SKM-1 (cell line): ENCODE results near the gene TMEM74B.
"Not testable (repeated sequence)": the region's sequence is repeated elsewhere in the genome, so short reads cannot be mapped to it uniquely, and the experiment has no call there.

ENCODE experiments used
- DNase-seq: peaks from one replicate; lab custom pipeline; 2025; ENCODE audit not compliant: unreplicated experiment; lab: John Stamatoyannopoulos, UW

The TMEM74B gene

DNA sequence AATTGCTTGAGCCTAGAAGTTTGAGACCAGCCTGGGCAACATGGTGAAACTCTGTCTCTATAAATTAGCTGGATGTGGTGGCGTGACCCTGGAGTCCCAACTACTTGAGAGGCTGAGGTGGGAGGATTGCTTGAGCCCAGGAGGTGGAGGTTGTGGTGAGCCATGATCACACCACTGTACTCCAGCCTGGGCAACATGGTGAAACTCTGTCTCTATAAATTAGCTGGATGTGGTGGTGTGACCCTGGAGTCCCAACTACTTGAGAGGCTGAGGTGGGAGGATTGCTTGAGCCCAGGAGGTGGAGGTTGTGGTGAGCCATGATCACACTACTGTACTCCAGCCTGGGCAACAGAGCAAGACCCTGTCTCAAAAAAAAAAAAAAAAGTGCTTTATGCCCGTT, 35.0 kb downstream of the TMEM74B start:
- not testable (repeated sequence) for DNase-seq

DNA sequence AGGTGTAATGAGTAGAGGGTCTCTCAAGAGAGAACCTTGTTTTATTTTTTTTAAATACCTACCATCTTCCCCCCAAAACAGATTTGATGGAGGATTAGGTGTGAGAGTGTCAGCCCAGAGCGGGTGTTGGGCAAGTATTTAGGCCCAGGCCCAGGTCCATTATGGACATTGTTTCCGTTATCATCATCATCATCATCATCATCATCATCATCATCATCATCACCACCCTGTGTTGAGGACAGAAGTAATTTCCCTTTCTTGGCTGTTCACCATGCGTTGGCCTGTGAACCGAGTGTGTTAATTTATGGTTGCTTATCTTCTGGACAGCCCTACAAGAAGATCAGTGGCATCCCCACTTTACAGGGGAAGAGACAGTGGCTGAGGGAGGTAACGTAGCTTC, 37.8 kb downstream of the TMEM74B start:
- DNase-seq, result no peak

- no peak for DNase-seq
Observed at GRCh38 chr20:1144401-1145172, 40.2 kb downstream of the TMEM74B start.

DNA sequence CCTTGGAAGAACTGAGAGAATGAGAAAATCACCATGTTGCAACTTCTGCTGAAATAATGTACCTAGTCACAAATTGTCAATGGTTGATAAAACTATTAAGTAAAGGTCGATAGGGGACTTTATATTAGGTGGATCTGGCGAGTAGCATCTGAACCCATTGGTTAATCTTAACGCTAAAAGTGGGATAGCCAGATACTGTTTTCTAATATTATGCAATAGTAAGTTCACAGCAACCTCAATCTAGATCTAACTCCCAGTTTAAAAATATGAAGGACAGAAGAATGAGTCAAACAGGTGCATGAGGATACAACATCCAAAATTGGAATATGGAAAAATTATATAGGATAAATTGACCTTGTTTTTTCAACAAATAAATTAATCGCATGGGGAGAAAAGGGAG, 47.5 kb downstream of the TMEM74B start:
- DNase-seq, result no peak

DNA sequence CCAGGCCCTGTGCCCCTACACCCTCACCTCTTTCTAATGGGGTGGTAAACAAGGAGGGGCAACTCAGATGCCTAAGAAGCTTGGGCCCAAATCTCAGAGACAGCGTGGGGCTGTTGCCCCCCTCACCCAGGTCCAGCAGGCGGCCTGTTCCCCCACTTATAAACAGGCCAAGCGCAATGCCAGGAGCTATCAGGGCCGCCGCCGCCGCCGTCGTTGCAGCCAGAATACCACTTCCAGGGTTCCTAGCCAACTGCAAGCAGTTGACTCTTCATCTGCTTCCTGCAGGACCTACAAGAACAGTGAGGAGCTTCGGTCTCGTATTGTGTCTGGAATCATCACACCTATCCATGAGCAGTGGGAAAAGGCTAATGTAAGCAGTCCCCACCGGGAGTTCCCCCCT, 49.9 kb downstream of the TMEM74B start:
- no peak for DNase-seq

DNA sequence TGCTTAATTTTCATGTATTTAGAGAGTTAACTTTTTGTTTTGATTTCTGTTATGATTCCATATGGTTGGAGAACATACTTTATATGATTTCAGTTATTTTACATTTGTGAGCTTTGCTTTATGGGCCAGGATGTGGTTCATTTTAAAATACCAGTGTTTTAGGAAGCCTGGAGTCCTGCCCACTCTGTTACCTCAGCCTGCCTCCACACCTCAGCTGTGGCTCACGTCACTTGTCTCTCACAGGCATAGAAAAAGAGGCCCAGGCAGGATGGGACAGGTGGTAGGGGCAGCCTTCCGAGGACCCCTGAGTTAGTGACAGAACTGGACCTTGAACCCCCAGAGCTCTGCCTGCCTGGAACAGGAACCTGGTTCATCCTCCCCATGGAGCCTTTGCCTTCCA, 50.4 kb downstream of the TMEM74B start:
- no peak for DNase-seq

GRCh38 chr20:1131354-1131753, 53.4 kb downstream of the TMEM74B start:
- DNase-seq, result no peak

GRCh38 chr20:1130847-1131246, 53.9 kb downstream of the TMEM74B start:
- DNase-seq, result peak; percentile 25
